ENCODE measurements around the gene RBP5. TPM values are rescaled to one million over a fixed set of nuclear protein-coding genes. Genes with fewer than 3 reads are reported as not detected.

RBP5 gene
- total and polyA plus RNA-seq, 10 donors, result 55.5 to 170 (median 105) TPM

DNA sequence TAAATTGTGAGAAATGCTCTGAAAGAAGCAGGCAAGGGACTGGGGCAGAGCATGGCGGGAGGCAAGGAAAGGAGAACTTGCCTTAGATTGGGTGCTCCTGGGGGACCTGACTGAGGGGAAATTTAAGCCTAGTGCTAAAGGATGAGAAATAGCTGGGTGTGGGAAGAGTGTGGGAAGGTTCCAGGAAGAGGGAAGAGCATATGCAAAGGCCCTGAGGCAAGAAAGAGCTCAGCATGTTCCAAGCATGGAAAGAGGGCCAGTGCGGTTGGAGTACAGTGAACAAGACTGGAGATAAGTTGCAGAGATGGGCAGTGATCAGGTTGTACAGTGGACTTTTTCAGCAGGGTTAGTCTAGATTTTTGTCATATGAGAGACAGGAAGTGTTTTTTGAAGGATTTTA, 10.5 kb upstream of the RBP5 start:
- no peaks in the 10 kb centered on the region for H3K9me3 ChIP-seq
- 80 to 99% (median 98%) methylated on average over 2 of the region's 2 CpGs for WGBS, 5 donors
- H3K4me3 ChIP-seq, result no peak overlapping the region
- H3K27me3 ChIP-seq (replicated peaks in 1 of 7), result no peaks in the 10 kb centered on the region
- H3K27ac ChIP-seq, result no peak overlapping the region
- intact Hi-C loops (cut with DNase I; ENCODE audit: low total_unique reads), result no loop called here
- DNase-seq, result no peak
- H3K4me1 ChIP-seq, result peaks cover 0 to 21% (median 3%) of the 10 kb centered on the region in 6 donors
- H3K36me3 ChIP-seq, result peaks cover 0 to 98% (median 38%) of the 10 kb centered on the region in 6 donors
- TF ChIP-seq POLR2A (IDR thresholded peaks at IDR 0.05) (no peak), POLR2AphosphoS5 (IDR thresholded peaks at IDR 0.05) (no peak)
- TF ChIP-seq, protein P1, sequence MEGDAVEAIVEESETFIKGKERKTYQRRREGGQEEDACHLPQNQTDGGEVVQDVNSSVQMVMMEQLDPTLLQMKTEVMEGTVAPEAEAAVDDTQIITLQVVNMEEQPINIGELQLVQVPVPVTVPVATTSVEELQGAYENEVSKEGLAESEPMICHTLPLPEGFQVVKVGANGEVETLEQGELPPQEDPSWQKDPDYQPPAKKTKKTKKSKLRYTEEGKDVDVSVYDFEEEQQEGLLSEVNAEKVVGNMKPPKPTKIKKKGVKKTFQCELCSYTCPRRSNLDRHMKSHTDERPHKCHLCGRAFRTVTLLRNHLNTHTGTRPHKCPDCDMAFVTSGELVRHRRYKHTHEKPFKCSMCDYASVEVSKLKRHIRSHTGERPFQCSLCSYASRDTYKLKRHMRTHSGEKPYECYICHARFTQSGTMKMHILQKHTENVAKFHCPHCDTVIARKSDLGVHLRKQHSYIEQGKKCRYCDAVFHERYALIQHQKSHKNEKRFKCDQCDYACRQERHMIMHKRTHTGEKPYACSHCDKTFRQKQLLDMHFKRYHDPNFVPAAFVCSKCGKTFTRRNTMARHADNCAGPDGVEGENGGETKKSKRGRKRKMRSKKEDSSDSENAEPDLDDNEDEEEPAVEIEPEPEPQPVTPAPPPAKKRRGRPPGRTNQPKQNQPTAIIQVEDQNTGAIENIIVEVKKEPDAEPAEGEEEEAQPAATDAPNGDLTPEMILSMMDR (IDR thresholded peaks at IDR 0.05 in 8 of 11, conservative IDR thresholded peaks at IDR 0.05 in 3 of 11), result no peak

- Histone ChIP-seq H3K4me3 (no peak overlapping the region), H3K27me3 (replicated peaks in 1 of 7) (no peaks in the 10 kb centered on the region), H3K27ac (no peak overlapping the region), H3K4me1 (peaks cover 0 to 21% (median 3%) of the 10 kb centered on the region in 6 donors), H3K9me3 (no peaks in the 10 kb centered on the region), H3K36me3 (peaks cover 0 to 100% (median 46%) of the 10 kb centered on the region in 6 donors)
- peak in 1 of 3 donors; percentile 16 for TF ChIP-seq POLR2AphosphoS5 (IDR thresholded peaks at IDR 0.05)
- TF ChIP-seq POLR2A (IDR thresholded peaks at IDR 0.05), result no peak
- intact Hi-C loops (cut with DNase I; ENCODE audit: low total_unique reads), result no loop called here
- 51 to 68% (median 57%) methylated on average over 4 of the region's 4 CpGs for WGBS, 5 donors
- peak; percentile 64 for DNase-seq
These were observed 9.2 kb upstream of the RBP5 start for GRCh38 chr12:7137908-7138307.

- DNase-seq, result peak; percentile 64
- H3K9me3 ChIP-seq, result no peaks in the 10 kb centered on the region
- peaks cover 0 to 24% (median 8%) of the 10 kb centered on the region in 6 donors for H3K4me1 ChIP-seq
- H3K27ac ChIP-seq, result no peak overlapping the region
- peaks cover 0 to 91% (median 46%) of the 10 kb centered on the region in 6 donors for H3K36me3 ChIP-seq
- 90 to 98% (median 91%) methylated on average over 2 to 3 of the region's 3 CpGs for WGBS, 5 donors
- H3K27me3 ChIP-seq (replicated peaks in 1 of 7), result no peaks in the 10 kb centered on the region
- intact Hi-C loops (cut with DNase I; ENCODE audit: low total_unique reads), result no loop called here
- H3K4me3 ChIP-seq, result no peak overlapping the region
- TF ChIP-seq POLR2AphosphoS5 (IDR thresholded peaks at IDR 0.05), result no peak
- TF ChIP-seq, protein P1 (IDR thresholded peaks at IDR 0.05 in 8 of 11, conservative IDR thresholded peaks at IDR 0.05 in 3 of 11), result no peak
- TF ChIP-seq POLR2A (IDR thresholded peaks at IDR 0.05), result no peak
These were observed 8.0 kb upstream of the RBP5 start for GRCh38 chr12:7136676-7137075.

DNA sequence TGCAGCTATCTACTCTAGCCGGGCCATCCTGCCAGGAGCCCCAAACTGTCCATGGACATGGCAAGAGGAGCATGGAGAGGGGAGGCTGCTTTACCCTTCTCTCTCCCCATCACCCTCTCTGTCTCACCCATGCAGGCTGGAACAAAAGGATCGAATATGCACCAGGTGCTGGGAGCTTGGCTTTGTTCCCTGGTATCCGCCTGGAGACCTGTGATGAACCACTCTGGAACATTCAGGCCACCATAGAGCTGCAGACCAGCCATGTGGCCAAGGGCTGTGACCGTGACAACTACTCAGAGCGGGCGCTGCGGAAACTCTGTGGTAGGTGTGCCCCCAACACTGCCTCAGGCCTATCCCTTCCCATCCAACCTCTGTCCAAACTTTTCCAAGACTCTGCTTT, 7.4 kb upstream of the RBP5 start:
- Histone ChIP-seq H3K27me3 (replicated peaks in 1 of 7) (peaks cover 0 to 6% (median 0%) of the 10 kb centered on the region in 7 donors), H3K4me1 (peaks cover 0 to 29% (median 14%) of the 10 kb centered on the region in 6 donors), H3K36me3 (peaks cover 0 to 85% (median 43%) of the 10 kb centered on the region in 6 donors), H3K4me3 (no peak overlapping the region), H3K27ac (no peak overlapping the region), H3K9me3 (no peaks in the 10 kb centered on the region)
- no peak for DNase-seq
- intact Hi-C loops (cut with DNase I; ENCODE audit: low total_unique reads), result no loop called here
- TF ChIP-seq, protein P1 (IDR thresholded peaks at IDR 0.05 in 8 of 11, conservative IDR thresholded peaks at IDR 0.05 in 3 of 11), result no peak
- 88 to 98% (median 96%) methylated on average over 7 of the region's 7 CpGs for WGBS, 5 donors

All from spleen (tissue), 11 donors.